HCT116 (cell line): Measurements from ENCODE around the gene BMP8B.

Experiments used
- EGR1 ChIP-seq: IDR thresholded peaks from 2 replicates; pipeline ENCODE4 v1.6.1; 2012; ENCODE audit warnings: low read depth
- ELF1 ChIP-seq: IDR thresholded peaks from 2 replicates; pipeline ENCODE4 v1.6.1; 2012; ENCODE audit warnings: low read depth, borderline replicate concordance
- EZH2 ChIP-seq: fragments of 200-600 bp; sonication (generic); IDR thresholded peaks from 2 replicates; pipeline ENCODE4 v1.6.1; 2017; ENCODE audit warnings: antibody characterized with exemption, mixed run types
- EZH2phosphoT487 ChIP-seq: fragments of 200-600 bp; IDR thresholded peaks from 2 replicates; pipeline ENCODE4 v1.6.1; 2018; ENCODE audit warnings: antibody characterized with exemption, borderline replicate concordance
- JUND ChIP-seq: IDR thresholded peaks from 2 replicates; pipeline ENCODE4 v1.6.1; 2012
- POLR2A ChIP-seq: IDR thresholded peaks from 2 replicates; pipeline ENCODE4 v1.7.0; 2011; ENCODE audit warnings: borderline replicate concordance; ENCODE audit not compliant: insufficient read depth, insufficient read length; ENCODE audit errors: extremely low read depth
- SP1 ChIP-seq: IDR thresholded peaks from 2 replicates; pipeline ENCODE4 v1.6.1; 2012; ENCODE audit warnings: low read depth
- TCF7L2 ChIP-seq: IDR thresholded peaks from 2 replicates; pipeline ENCODE4 v1.7.0; 2011; ENCODE audit warnings: borderline replicate concordance, inconsistent platforms; ENCODE audit not compliant: insufficient read depth, insufficient read length; ENCODE audit errors: extremely low read depth
- ZNF274 ChIP-seq: fragments of 200-500 bp; sonication (Bioruptor generic); IDR thresholded peaks from 2 replicates; pipeline ENCODE4 v1.6.1; 2014; ENCODE audit warnings: mild to moderate bottlenecking, low read depth, low read length, inconsistent platforms
- TF ChIP-seq, protein P1 (sequence below), 3 experiments: fragments of 200-600 bp in 1 of 3; sonication (generic) in 1 of 3; IDR thresholded peaks in 2 of 3; conservative IDR thresholded peaks in 1 of 3; 2 replicates each; pipeline ENCODE4 v1.5.1; 2012 to 2017; ENCODE audit warnings: low read depth in 2 of 3, low read length in 2 of 3, antibody characterized with exemption in 1 of 3, borderline replicate concordance in 1 of 3, control low read depth in 1 of 3, mild to moderate bottlenecking in 1 of 3, mixed read lengths in 1 of 3, mixed run types in 1 of 3, moderate library complexity in 1 of 3; ENCODE audit not compliant: insufficient read depth in 1 of 3
- TF ChIP-seq, protein P2 (sequence below): IDR thresholded peaks from 2 replicates; pipeline ENCODE4 v1.6.1; 2012; ENCODE audit warnings: low read depth

DNA sequence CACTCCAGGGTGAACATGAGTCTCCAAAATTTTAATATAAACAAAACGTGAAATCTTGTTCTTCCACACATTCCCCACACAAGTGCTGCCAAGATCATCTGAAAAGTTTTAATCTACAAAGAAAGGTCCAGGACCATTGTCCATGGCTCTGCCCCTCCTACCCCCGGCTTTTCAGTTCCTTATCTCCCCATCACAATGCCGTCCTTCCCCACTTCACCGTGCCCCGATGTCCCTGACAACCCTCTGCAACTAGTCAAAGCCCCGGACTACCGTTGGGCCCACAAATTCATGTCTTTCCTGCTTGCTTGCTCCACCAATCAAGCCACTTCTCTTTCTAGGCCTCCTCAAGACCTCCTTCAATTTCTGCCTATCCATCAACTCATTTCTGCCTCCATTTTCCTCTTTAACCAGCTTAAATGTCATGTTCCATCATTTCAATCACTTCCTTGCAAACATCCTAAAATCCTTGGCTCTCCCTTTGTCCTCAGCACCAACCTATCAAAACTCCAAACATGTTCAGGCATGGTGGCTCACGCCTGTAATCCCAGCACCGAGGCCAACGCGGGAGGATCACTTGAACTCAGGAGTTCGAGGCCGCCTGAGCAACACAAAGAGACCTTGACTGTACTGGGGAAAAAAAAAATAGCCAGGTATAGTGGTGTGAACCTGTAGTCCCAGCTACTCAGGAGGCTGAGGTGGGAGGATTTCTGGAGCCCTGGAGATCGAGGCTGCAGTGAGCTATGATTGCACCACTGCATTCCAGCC, 14.0 kb upstream of the BMP8B start:
- TF ChIP-seq EZH2phosphoT487 (no peak), ELF1 (no peak), POLR2A (no peak), EZH2 (no peak), TCF7L2 (no peak), EGR1 (no peak), JUND (no peak), SP1 (no peak), ZNF274 (no peak)
- TF ChIP-seq, protein P1, sequence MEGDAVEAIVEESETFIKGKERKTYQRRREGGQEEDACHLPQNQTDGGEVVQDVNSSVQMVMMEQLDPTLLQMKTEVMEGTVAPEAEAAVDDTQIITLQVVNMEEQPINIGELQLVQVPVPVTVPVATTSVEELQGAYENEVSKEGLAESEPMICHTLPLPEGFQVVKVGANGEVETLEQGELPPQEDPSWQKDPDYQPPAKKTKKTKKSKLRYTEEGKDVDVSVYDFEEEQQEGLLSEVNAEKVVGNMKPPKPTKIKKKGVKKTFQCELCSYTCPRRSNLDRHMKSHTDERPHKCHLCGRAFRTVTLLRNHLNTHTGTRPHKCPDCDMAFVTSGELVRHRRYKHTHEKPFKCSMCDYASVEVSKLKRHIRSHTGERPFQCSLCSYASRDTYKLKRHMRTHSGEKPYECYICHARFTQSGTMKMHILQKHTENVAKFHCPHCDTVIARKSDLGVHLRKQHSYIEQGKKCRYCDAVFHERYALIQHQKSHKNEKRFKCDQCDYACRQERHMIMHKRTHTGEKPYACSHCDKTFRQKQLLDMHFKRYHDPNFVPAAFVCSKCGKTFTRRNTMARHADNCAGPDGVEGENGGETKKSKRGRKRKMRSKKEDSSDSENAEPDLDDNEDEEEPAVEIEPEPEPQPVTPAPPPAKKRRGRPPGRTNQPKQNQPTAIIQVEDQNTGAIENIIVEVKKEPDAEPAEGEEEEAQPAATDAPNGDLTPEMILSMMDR (IDR thresholded peaks at IDR 0.05 in 2 of 3, conservative IDR thresholded peaks at IDR 0.05 in 1 of 3; ENCODE audit: borderline replicate concordance in 1 of 3, insufficient read depth in 1 of 3, low read depth in 2 of 3, low read length in 2 of 3), result no peak
- TF ChIP-seq, protein P2, sequence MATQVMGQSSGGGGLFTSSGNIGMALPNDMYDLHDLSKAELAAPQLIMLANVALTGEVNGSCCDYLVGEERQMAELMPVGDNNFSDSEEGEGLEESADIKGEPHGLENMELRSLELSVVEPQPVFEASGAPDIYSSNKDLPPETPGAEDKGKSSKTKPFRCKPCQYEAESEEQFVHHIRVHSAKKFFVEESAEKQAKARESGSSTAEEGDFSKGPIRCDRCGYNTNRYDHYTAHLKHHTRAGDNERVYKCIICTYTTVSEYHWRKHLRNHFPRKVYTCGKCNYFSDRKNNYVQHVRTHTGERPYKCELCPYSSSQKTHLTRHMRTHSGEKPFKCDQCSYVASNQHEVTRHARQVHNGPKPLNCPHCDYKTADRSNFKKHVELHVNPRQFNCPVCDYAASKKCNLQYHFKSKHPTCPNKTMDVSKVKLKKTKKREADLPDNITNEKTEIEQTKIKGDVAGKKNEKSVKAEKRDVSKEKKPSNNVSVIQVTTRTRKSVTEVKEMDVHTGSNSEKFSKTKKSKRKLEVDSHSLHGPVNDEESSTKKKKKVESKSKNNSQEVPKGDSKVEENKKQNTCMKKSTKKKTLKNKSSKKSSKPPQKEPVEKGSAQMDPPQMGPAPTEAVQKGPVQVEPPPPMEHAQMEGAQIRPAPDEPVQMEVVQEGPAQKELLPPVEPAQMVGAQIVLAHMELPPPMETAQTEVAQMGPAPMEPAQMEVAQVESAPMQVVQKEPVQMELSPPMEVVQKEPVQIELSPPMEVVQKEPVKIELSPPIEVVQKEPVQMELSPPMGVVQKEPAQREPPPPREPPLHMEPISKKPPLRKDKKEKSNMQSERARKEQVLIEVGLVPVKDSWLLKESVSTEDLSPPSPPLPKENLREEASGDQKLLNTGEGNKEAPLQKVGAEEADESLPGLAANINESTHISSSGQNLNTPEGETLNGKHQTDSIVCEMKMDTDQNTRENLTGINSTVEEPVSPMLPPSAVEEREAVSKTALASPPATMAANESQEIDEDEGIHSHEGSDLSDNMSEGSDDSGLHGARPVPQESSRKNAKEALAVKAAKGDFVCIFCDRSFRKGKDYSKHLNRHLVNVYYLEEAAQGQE, result no peak
